HG03520 (cell line): Measurements from ENCODE around the gene MRPL47.
A peak's percentile ranks its signal among the peaks of the same experiment; 100 is the strongest.
"Not testable (repeated sequence)": the region's sequence is repeated elsewhere in the genome, so short reads cannot be mapped to it uniquely, and the experiment has no call there.

Experiments used
- ATAC-seq: cut with Tn5 transposase; IDR thresholded peaks from one replicate; pipeline ENCODE4 v1.9.1; 2021; ENCODE audit warnings: mild to moderate bottlenecking, moderate library complexity; ENCODE audit not compliant: unreplicated experiment

MRPL47 gene

GRCh38 chr3:179604321-179605078 lies at the start of gene MRPL47, which contains the start of gene NDUFB5:
Gene MRPL47 (minus strand): TSS chr3:179604638. CDS start chr3:179604624, 14 bp downstream.
Gene NDUFB5 (plus strand): TSS chr3:179604794. CDS start chr3:179604816, 22 bp downstream.
- ATAC-seq = peak; percentile 95

GRCh38 chr3:179653096-179653797 lies 48.8 kb upstream of the MRPL47 start:
- peak; percentile 52 for ATAC-seq

GRCh38 chr3:179652447-179653095 lies 48.1 kb upstream of the MRPL47 start, which contains the start of gene USP13:
Gene USP13 (plus strand): TSS chr3:179653040. CDS start chr3:179653226, 186 bp downstream.
- peak; percentile 49 for ATAC-seq

GRCh38 chr3:179651687-179652446 lies 47.4 kb upstream of the MRPL47 start:
- ATAC-seq = no peak

- no peak for ATAC-seq
These were observed 41.7 kb upstream of the MRPL47 start for GRCh38 chr3:179646177-179646576.

GRCh38 chr3:179643837-179644236 lies 39.4 kb upstream of the MRPL47 start:
- ATAC-seq = not testable (repeated sequence)

- no peak for ATAC-seq
These were observed 38.4 kb upstream of the MRPL47 start for GRCh38 chr3:179642871-179643270.

GRCh38 chr3:179640469-179640868 lies 36.0 kb upstream of the MRPL47 start:
- no peak for ATAC-seq

GRCh38 chr3:179630753-179631451 lies 26.5 kb upstream of the MRPL47 start:
- ATAC-seq = no peak

GRCh38 chr3:179624451-179624850 lies 20.0 kb upstream of the MRPL47 start:
- ATAC-seq = no peak

- ATAC-seq = no peak
These were observed 17.6 kb upstream of the MRPL47 start for GRCh38 chr3:179622023-179622422.

GRCh38 chr3:179615458-179616173 lies 11.2 kb upstream of the MRPL47 start:
- ATAC-seq = no peak

GRCh38 chr3:179613807-179614206 lies 9.4 kb upstream of the MRPL47 start:
- ATAC-seq = no peak

- ATAC-seq = no peak
These were observed 5.6 kb upstream of the MRPL47 start for GRCh38 chr3:179610066-179610465.

GRCh38 chr3:179608931-179609720 lies 4.7 kb upstream of the MRPL47 start:
- ATAC-seq = peak; percentile 57

GRCh38 chr3:179606534-179607085 lies 2.2 kb upstream of the MRPL47 start:
- no peak for ATAC-seq

GRCh38 chr3:179603831-179604230 lies 607 bp downstream of the MRPL47 start:
- ATAC-seq = no peak

- no peak for ATAC-seq
These were observed 1.1 kb downstream of the MRPL47 start for GRCh38 chr3:179603321-179603720.
